Central memory CD8-positive, alpha-beta T cell (primary cell): ENCODE measurements around the gene ZBTB17.
"Not testable (repeated sequence)": the region's sequence is repeated elsewhere in the genome, so short reads cannot be mapped to it uniquely, and the experiment has no call there.

Source experiments
- ATAC-seq: fragments of 150-1000 bp; cut with Tn5 transposase; replicated peaks from 2 replicates; pipeline ENCODE4 v1.10.0; 2022; ENCODE audit warnings: mild to moderate bottlenecking, moderate FRiP score, moderate number of reproducible peaks; ENCODE audit not compliant: poor library complexity, severe bottlenecking; ENCODE audit errors: extremely low read depth
- DNase-seq, 2 donors: peaks; one replicate each; pipeline ENCODE4 v3.0.0; 2021; ENCODE audit warnings: low spot score in 2 of 2
- H3K27ac Mint-ChIP-seq: one replicate; pipeline ENCODE4 v1.8.0; 2022; ENCODE audit warnings: low read depth, mild to moderate bottlenecking, moderate library complexity, mixed read lengths
- H3K27me3 Mint-ChIP-seq: one replicate; pipeline ENCODE4 v1.8.0; 2022; ENCODE audit warnings: mixed read lengths
- H3K36me3 Mint-ChIP-seq: one replicate; pipeline ENCODE4 v1.8.0; 2022; ENCODE audit warnings: mild to moderate bottlenecking, moderate library complexity, mixed read lengths; ENCODE audit not compliant: insufficient read depth
- H3K4me1 Mint-ChIP-seq: one replicate; pipeline ENCODE4 v1.8.0; 2022; ENCODE audit warnings: mixed read lengths
- H3K4me3 Mint-ChIP-seq: one replicate; pipeline ENCODE4 v1.8.0; 2022; ENCODE audit warnings: mild to moderate bottlenecking, moderate library complexity, mixed read lengths
- H3K9me3 Mint-ChIP-seq: one replicate; pipeline ENCODE4 v1.8.0; 2022; ENCODE audit warnings: mixed read lengths

ZBTB17 gene

DNA sequence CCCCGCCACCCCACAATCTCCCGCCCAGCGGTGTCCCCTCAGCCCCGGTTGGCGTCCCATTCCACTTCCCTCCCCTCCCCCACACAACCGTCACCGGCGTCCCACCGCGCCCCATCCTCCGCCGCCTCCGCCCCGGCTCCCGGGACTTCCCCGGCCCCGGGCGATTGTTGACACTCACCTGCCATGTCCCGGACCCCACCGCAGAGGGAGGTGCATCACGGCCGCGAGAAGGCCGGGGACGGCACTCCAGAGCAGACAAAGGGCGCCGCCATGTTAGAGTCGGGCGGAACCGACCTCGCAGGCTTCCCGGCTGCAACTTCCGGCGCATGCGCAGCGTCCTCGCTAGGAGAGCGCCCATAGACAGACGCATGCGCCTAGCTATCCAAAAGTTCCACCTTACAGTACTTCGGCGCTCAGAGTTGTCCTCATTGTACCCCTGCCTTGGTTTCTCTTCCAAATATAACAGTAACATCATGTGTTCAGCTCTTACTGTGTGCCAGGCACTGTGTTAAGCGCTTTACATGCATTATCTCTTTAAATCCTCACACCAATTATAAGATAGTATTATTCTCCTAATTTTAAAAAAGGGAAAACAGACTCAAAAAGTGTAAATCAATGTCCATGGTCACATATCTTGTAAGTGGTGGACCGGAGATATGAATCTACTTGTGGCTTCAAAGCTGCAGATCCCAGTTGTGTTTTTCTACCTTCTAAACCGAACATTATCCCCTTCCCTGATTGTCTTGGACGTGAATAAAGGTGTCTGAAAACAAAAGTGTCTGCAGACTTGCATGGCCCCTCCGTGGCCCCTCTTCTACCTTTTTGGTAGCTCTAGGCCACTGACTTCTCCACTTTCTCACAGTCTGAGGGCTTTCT is at the start of gene ZBTB17:
Gene ZBTB17, minus strand, starts transcription at position 297 of the 876 bp plus-strand sequence. CDS start 27,606 bp downstream, outside the sequence.
- peak; percentile 92 to 93 for DNase-seq
- Mint-ChIP-seq H3K4me1 (peaks cover 30% of the 10 kb centered on the region), H3K4me3 (peak within 1 kb of the TSS; percentile 94), H3K27ac (peak within 1 kb of the TSS; percentile 90), H3K9me3 (no peaks in the 10 kb centered on the region), H3K27me3 (no peaks in the 10 kb centered on the region), H3K36me3 (peaks cover 18% of the 10 kb centered on the region)
- ATAC-seq, result peak; percentile 93

- Mint-ChIP-seq H3K27me3 (peaks cover 42% of the 10 kb centered on the region), H3K9me3 (no peaks in the 10 kb centered on the region), H3K27ac (no peak overlapping the region), H3K4me1 (no peaks in the 10 kb centered on the region), H3K4me3 (no peak overlapping the region), H3K36me3 (no peaks in the 10 kb centered on the region)
- ATAC-seq (no peak), DNase-seq (no peak)
These were observed 47.3 kb upstream of the ZBTB17 start for GRCh38 chr1:16023050-16023653.

GRCh38 chr1:16022393-16022792 is 46.5 kb upstream of the ZBTB17 start:
- Mint-ChIP-seq H3K9me3 (no peaks in the 10 kb centered on the region), H3K27ac (no peak overlapping the region), H3K4me1 (no peaks in the 10 kb centered on the region), H3K36me3 (no peaks in the 10 kb centered on the region), H3K4me3 (no peak overlapping the region), H3K27me3 (peaks cover 35% of the 10 kb centered on the region)
- no peak for ATAC-seq
- no peak for DNase-seq

DNA sequence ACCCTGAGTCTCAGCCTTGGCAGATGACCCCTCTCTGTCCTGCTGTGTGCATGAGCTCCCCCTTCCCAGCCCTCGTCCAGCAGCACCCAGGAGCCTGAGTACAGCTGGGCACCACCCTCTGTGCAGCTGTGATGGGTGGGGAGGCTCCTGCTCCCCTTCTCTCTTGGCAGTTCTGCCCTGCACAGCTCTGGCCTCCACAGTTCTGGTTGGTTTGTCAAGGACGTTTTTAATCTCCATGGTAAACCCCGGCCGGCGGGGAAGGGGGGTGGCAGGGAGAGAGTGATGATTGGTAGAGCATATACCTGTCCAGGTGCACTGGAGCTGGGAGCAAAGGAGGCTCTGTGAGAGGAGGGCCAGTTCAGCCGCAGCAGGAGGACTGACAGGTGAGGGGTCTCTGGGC is 45.8 kb upstream of the ZBTB17 start, which contains the start of gene CLCNKA:
Gene CLCNKA, plus strand, starts transcription at position 356 of the 400 bp plus-strand sequence. CDS start 584 bp downstream, outside the sequence.
- ATAC-seq, result no peak
- Mint-ChIP-seq H3K27ac (no peak within 1 kb of the TSS), H3K4me3 (no peak within 1 kb of the TSS)

DNA sequence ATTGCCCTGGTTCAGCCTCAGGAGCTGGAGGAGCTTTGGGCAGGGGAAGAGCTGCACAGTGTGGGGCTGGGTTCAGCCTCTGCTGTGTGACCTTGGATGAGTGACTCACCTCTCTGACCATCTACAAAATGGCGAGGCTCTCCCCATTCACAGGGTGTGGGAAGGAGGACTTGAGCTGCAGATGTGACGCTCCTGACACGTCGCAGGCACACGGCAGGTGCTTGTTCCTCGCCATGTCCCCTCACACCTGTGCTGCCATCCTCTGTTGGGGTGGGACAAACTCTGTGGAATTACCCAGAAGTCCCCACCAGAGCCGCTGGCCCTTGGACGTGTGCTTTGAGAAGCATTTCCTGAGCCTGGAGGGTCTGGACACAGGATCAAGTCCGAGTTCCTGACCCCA is 45.0 kb upstream of the ZBTB17 start:
- H3K9me3 Mint-ChIP-seq, H3K36me3 Mint-ChIP-seq, H3K27ac Mint-ChIP-seq, H3K4me1 Mint-ChIP-seq, DNase-seq, H3K4me3 Mint-ChIP-seq, ATAC-seq: not testable (repeated sequence)
- H3K27me3 Mint-ChIP-seq, result peaks cover 40% of the 10 kb centered on the region

More for the DNA sequence above, 45.8 kb upstream of the ZBTB17 start, which contains the start of gene CLCNKA:
- Mint-ChIP-seq H3K36me3 (no peaks in the 10 kb centered on the region), H3K4me1 (no peaks in the 10 kb centered on the region), H3K9me3 (no peaks in the 10 kb centered on the region), H3K27me3 (peaks cover 34% of the 10 kb centered on the region)
- no peak for DNase-seq

GRCh38 chr1:16020325-16020724 is 44.4 kb upstream of the ZBTB17 start:
- Mint-ChIP-seq H3K9me3 (no peaks in the 10 kb centered on the region), H3K4me3 (no peak overlapping the region), H3K36me3 (no peaks in the 10 kb centered on the region), H3K4me1 (no peaks in the 10 kb centered on the region), H3K27ac (no peak overlapping the region), H3K27me3 (peaks cover 45% of the 10 kb centered on the region)
- no peak for ATAC-seq
- DNase-seq, result no peak

- no peaks in the 10 kb centered on the region for H3K4me1 Mint-ChIP-seq
- H3K27me3 Mint-ChIP-seq, result peaks cover 48% of the 10 kb centered on the region
- no peak overlapping the region for H3K27ac Mint-ChIP-seq
- H3K4me3 Mint-ChIP-seq, result no peak overlapping the region
- no peak for ATAC-seq
- no peaks in the 10 kb centered on the region for H3K36me3 Mint-ChIP-seq
- no peak for DNase-seq
- H3K9me3 Mint-ChIP-seq, result no peaks in the 10 kb centered on the region
These were observed 43.9 kb upstream of the ZBTB17 start for GRCh38 chr1:16019644-16020277.

DNA sequence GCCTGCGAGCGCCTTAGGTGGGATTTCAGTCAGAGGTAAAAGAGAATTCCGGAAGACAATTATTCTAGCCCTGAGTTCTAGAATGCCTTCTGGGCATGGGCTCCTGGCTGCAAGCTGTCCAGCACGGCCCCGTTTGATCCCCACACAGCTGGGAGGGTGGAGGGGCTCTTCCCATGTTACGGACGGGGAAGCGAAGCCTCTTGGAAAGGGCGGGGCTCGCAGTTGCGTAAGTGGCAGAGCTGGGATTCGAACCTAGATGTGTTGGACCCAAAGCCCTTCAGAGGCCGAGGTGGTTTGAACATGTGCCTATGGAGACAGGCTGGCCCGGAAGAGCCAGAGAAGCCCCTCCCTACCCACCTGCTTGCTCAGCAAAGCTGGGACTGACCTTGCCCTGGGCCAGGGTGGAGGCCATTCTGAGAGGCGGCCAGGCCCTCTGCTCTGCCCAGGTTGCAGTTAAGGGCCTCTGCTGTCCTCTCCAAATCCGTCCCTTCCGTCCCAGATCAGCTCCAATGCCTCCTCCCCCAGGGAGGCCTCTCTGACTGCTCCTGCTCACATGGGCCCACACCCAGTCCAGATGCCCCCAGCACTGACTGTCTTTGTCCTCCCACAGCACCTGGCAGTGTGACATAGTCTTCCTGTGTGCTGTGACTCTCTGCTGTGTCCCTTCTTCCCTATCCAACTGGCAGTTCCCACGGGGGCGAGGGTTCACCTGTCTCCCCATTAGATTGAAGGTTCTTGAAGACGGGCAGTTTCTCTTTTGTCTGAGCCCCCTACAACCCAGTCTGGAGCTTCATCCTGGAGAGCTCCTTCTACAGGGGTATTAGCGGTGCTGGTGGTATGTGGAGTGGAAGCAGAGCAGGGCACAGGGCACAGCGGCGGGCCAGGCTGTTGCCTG is 43.1 kb upstream of the ZBTB17 start:
- Mint-ChIP-seq H3K27ac (no peak overlapping the region), H3K27me3 (peaks cover 48% of the 10 kb centered on the region)
- no peak for DNase-seq

DNA sequence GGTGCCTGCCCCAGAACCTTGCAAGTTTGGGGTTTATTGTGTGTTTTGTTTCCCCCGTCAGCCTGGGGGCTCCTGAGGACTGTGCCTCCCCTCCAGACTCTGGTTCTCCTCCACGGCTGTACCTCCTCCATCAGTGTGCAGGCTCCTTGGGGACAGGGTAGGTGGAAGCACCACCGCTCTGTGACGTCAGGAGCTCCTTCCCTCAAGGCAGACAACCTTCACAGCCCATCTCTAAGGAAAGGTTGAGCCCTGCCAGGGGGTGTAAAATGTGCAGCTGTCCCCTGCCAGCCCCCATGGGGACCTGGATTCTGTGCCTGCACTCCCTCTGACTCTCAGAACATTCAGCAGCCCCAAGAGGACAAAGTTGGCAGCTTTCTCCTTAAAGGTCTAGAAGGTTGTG is 42.4 kb upstream of the ZBTB17 start:
- H3K27me3 Mint-ChIP-seq, result peaks cover 50% of the 10 kb centered on the region
- no peaks in the 10 kb centered on the region for H3K36me3 Mint-ChIP-seq

More for the DNA sequence above, 43.1 kb upstream of the ZBTB17 start:
- H3K9me3 Mint-ChIP-seq, result no peaks in the 10 kb centered on the region
- no peak for ATAC-seq
- H3K4me3 Mint-ChIP-seq, result no peak overlapping the region
- no peaks in the 10 kb centered on the region for H3K4me1 Mint-ChIP-seq
- no peaks in the 10 kb centered on the region for H3K36me3 Mint-ChIP-seq

GRCh38 chr1:16017461-16018303 is 41.8 kb upstream of the ZBTB17 start, which contains the start of gene HSPB7:
Gene HSPB7, minus strand, starts transcription at chr1:16018043. Its CDS starts 80 bp downstream, at chr1:16017963.
- DNase-seq (no peak), ATAC-seq (no peak)
- H3K4me3 Mint-ChIP-seq, result no peak within 1 kb of the TSS
- no peaks in the 10 kb centered on the region for H3K9me3 Mint-ChIP-seq
- H3K27me3 Mint-ChIP-seq, result peaks cover 51% of the 10 kb centered on the region
- H3K4me1 Mint-ChIP-seq, result no peaks in the 10 kb centered on the region
- H3K27ac Mint-ChIP-seq, result no peak within 1 kb of the TSS
- no peaks in the 10 kb centered on the region for H3K36me3 Mint-ChIP-seq

More for the DNA sequence above, 42.4 kb upstream of the ZBTB17 start:
- H3K9me3 Mint-ChIP-seq, result no peaks in the 10 kb centered on the region
- no peak for ATAC-seq
- H3K27ac Mint-ChIP-seq, result no peak overlapping the region
- no peak overlapping the region for H3K4me3 Mint-ChIP-seq
- no peaks in the 10 kb centered on the region for H3K4me1 Mint-ChIP-seq
- no peak for DNase-seq

DNA sequence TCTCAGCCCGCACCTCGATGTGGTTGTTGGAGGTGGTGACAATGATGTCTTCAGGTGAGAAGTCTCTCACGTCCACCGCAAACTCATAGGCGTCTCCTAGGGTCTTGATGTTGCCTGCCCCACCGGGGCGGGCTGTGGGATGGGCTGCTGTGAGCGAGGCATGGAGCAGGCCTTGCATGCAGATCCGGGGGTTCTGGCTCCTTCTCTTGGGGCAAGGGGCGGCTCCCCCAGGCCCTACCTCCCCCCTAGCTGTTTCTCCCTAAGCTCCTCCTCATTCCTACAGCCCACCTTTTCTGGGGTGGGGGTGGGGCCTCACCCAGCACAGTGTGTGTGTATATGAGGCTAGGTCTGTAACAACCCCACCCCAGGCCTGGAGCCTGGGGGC is 41.2 kb upstream of the ZBTB17 start:
- Mint-ChIP-seq H3K4me3 (no peak overlapping the region), H3K27ac (no peak overlapping the region), H3K27me3 (peaks cover 51% of the 10 kb centered on the region)

More for the DNA sequence above, 41.2 kb upstream of the ZBTB17 start:
- H3K9me3 Mint-ChIP-seq, result no peaks in the 10 kb centered on the region
- no peak for ATAC-seq
- no peak for DNase-seq
- H3K4me1 Mint-ChIP-seq, result no peaks in the 10 kb centered on the region
- no peaks in the 10 kb centered on the region for H3K36me3 Mint-ChIP-seq
